Measurements from ENCODE around the gene NKD2.

The NKD2 gene

DNA sequence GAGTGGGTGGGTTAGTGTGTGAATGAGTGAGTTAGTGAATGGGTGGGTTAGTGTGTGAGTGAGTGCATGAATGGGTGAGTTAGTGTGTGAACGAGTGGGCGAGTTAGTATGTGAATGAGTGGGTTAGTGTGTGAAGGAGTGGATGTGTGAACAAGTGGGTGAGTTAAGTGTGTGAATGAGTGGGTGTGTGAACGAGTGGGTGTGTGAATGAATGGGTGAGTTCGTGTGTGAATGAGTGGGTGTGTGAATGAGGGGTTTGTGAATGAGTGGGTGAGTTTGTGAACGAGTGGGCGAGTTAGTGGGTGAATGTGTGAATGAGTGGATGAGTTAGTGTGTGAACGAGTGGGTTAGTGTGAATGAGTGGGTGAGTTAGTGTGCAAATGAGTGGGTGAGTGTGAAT, 34.0 kb downstream of the NKD2 start:
- H3K4me3 ChIP-seq (ENCODE audit: low read length): no peak overlapping the region
- no peak for TF ChIP-seq CTCF (IDR thresholded peaks at IDR 0.05; ENCODE audit: insufficient read depth, low read depth, low read length, missing control alignments)

GRCh38 chr5:1043327-1043726, 34.7 kb downstream of the NKD2 start:
- no peak for DNase-seq (ENCODE audit: low read depth)
- no peak for TF ChIP-seq CTCF (IDR thresholded peaks at IDR 0.05; ENCODE audit: insufficient read depth, low read depth, low read length, missing control alignments)
- H3K4me3 ChIP-seq (ENCODE audit: low read length): no peak overlapping the region

More for the DNA sequence above, 34.0 kb downstream of the NKD2 start:
- no peak for DNase-seq (ENCODE audit: low read depth)

GRCh38 chr5:1044117-1044516, 35.5 kb downstream of the NKD2 start:
- no peak overlapping the region for H3K4me3 ChIP-seq (ENCODE audit: low read length)
- DNase-seq (ENCODE audit: low read depth): no peak
- TF ChIP-seq CTCF (IDR thresholded peaks at IDR 0.05; ENCODE audit: insufficient read depth, low read depth, low read length, missing control alignments): no peak

GRCh38 chr5:1045960-1046560, 37.5 kb downstream of the NKD2 start:
- DNase-seq (ENCODE audit: low read depth): no peak
- no peak for TF ChIP-seq CTCF (IDR thresholded peaks at IDR 0.05; ENCODE audit: insufficient read depth, low read depth, low read length, missing control alignments)
- H3K4me3 ChIP-seq (ENCODE audit: low read length): no peak overlapping the region

GRCh38 chr5:1047332-1047965, 38.8 kb downstream of the NKD2 start:
- H3K4me3 ChIP-seq (ENCODE audit: low read length): no peak overlapping the region
- DNase-seq (ENCODE audit: low read depth): no peak
- no peak for TF ChIP-seq CTCF (IDR thresholded peaks at IDR 0.05; ENCODE audit: insufficient read depth, low read depth, low read length, missing control alignments)

DNA sequence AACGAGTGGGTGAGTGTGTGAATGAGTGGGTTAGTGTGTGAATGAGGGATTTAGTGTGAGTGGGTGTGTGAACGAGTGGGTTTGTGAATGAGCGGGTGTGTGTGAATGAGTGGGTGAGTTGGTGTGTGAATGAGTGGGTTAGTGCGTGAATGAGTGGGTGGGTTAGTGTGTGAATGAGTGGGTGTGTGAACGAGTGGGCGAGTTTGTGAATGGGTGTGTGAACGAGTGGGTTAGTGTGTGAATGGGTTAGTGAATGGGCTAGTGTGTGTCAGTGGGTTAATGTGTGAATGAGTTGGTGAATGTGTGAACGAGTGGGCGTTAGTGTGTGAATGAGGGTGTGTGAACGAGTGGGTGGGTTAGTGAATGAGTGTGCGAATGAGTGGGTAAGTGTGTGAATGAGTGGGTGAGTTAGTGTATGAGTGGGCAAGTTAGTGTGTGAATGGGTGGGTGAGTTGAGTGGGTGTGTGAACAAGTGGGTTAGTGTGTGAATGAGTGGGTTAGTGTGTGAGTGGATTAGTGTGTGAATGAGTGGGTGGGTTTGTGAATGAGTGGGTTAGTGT, 39.6 kb downstream of the NKD2 start:
- no peak for TF ChIP-seq CTCF (IDR thresholded peaks at IDR 0.05; ENCODE audit: insufficient read depth, low read depth, low read length, missing control alignments)
- DNase-seq (ENCODE audit: low read depth): no peak
- no peak overlapping the region for H3K4me3 ChIP-seq (ENCODE audit: low read length)

All from epithelial cell of esophagus (primary cell).